ENCODE results near the gene S100A2. TPM values are rescaled to one million over a fixed set of nuclear protein-coding genes. Genes with fewer than 3 reads are reported as not detected.

Gene S100A2
- total and polyA plus RNA-seq, 2 of the 13 experiments (the other 11 are each of a cell fraction or from before 2014, with no cell fraction given): 1.2 TPM

DNA sequence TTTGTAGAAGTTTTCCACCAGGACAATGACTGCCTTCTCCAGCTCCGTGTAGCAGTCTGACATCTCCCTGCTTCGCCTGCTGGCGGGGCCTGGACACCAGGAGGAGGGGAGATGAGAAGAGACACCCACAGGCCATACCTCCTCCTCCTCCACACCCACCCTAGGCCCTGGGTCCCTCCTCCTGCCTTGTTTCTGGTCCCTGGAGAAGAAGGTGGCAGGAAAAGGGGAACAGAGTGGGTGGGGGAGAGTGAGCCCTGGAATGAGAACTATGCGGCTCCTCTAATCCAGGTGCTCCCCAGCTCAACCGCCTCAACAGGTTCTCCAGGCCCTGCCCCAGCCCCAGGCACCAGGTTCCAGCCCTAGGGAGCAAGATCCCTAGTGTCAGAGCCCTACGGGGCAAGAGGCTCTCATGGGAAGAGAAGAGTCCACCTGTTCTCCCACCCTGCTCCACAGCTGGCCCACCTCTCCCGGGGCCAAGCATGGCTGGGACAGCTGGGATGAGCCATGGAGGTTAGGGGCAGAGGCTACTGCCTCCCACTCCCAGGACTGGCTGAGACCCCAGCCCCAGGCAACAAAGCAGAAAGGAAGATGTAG is 42.5 kb upstream of the S100A2 start (continued):
- TF ChIP-seq STAT6 (CRISPR knock-in tag; IDR thresholded peaks at IDR 0.05; ENCODE audit: borderline replicate concordance): no peak
- no peak for TF ChIP-seq TGIF2 (CRISPR knock-in tag; IDR thresholded peaks at IDR 0.05)
- 0 out of 2 replicates have a peak, but pooled peaks have one; percentile 73 for TF ChIP-seq CAMTA2 (CRISPR knock-in tag; IDR thresholded peaks at IDR 0.05; ENCODE audit: borderline replicate concordance)
- no peak for TF ChIP-seq ATM (IDR thresholded peaks at IDR 0.05; ENCODE audit: borderline replicate concordance)
- TF ChIP-seq ZMYM4 (CRISPR knock-in tag; IDR thresholded peaks at IDR 0.05): 0 out of 2 replicates have a peak, but pooled peaks have one; percentile 2
- 0 out of 2 replicates have a peak, but pooled peaks have one; percentile 13 for TF ChIP-seq SP2 (CRISPR knock-in tag; IDR thresholded peaks at IDR 0.05)
- TF ChIP-seq ZBTB38 (CRISPR knock-in tag; IDR thresholded peaks at IDR 0.05): peak; percentile 94
- no peak for TF ChIP-seq HMGA1 (CRISPR knock-in tag; conservative IDR thresholded peaks at IDR 0.05)
- TF ChIP-seq NFIB (CRISPR knock-in tag; IDR thresholded peaks at IDR 0.05; ENCODE audit: borderline replicate concordance): no peak
- peak; percentile 71 for TF ChIP-seq KDM5B (CRISPR knock-in tag; IDR thresholded peaks at IDR 0.05; ENCODE audit: borderline replicate concordance)
- peak; percentile 16; the same call in 1 of the 2 replicates for TF ChIP-seq ZNF280B (CRISPR knock-in tag; IDR thresholded peaks at IDR 0.05; ENCODE audit: borderline replicate concordance)
- TF ChIP-seq PHF5A (CRISPR knock-in tag; IDR thresholded peaks at IDR 0.05; ENCODE audit: low read depth, unreplicated experiment): no peak
- TF ChIP-seq HIVEP1 (CRISPR knock-in tag; IDR thresholded peaks at IDR 0.05): 0 out of 2 replicates have a peak, but pooled peaks have one; percentile 32
- TF ChIP-seq, protein P1, sequence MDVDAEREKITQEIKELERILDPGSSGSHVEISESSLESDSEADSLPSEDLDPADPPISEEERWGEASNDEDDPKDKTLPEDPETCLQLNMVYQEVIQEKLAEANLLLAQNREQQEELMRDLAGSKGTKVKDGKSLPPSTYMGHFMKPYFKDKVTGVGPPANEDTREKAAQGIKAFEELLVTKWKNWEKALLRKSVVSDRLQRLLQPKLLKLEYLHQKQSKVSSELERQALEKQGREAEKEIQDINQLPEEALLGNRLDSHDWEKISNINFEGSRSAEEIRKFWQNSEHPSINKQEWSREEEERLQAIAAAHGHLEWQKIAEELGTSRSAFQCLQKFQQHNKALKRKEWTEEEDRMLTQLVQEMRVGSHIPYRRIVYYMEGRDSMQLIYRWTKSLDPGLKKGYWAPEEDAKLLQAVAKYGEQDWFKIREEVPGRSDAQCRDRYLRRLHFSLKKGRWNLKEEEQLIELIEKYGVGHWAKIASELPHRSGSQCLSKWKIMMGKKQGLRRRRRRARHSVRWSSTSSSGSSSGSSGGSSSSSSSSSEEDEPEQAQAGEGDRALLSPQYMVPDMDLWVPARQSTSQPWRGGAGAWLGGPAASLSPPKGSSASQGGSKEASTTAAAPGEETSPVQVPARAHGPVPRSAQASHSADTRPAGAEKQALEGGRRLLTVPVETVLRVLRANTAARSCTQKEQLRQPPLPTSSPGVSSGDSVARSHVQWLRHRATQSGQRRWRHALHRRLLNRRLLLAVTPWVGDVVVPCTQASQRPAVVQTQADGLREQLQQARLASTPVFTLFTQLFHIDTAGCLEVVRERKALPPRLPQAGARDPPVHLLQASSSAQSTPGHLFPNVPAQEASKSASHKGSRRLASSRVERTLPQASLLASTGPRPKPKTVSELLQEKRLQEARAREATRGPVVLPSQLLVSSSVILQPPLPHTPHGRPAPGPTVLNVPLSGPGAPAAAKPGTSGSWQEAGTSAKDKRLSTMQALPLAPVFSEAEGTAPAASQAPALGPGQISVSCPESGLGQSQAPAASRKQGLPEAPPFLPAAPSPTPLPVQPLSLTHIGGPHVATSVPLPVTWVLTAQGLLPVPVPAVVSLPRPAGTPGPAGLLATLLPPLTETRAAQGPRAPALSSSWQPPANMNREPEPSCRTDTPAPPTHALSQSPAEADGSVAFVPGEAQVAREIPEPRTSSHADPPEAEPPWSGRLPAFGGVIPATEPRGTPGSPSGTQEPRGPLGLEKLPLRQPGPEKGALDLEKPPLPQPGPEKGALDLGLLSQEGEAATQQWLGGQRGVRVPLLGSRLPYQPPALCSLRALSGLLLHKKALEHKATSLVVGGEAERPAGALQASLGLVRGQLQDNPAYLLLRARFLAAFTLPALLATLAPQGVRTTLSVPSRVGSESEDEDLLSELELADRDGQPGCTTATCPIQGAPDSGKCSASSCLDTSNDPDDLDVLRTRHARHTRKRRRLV (CRISPR knock-in tag; IDR thresholded peaks at IDR 0.05): no peak; the same call in 1 of the 2 replicates
- TF ChIP-seq KDM2A (CRISPR knock-in tag; IDR thresholded peaks at IDR 0.05; ENCODE audit: borderline replicate concordance, low read depth): no peak
- TF ChIP-seq ZNF354B (CRISPR knock-in tag; IDR thresholded peaks at IDR 0.05): no peak
- TF ChIP-seq ZNF883 (CRISPR knock-in tag; IDR thresholded peaks at IDR 0.05; ENCODE audit: not compliant biosample characterization): peak; percentile 15
- peak; percentile 73; the same call in 1 of the 2 replicates for TF ChIP-seq ZNF333 (CRISPR knock-in tag; IDR thresholded peaks at IDR 0.05; ENCODE audit: borderline replicate concordance)
- TF ChIP-seq AGO2 (optimal IDR thresholded peaks at IDR 0.05; ENCODE audit: low read depth, low read length): peak; percentile 36

All from HepG2 (cell line).